ENCODE data around the gene CPNE4. TPM values are rescaled to one million over a fixed set of nuclear protein-coding genes. Genes with fewer than 3 reads are reported as not detected.
"Not testable (repeated sequence)": the region's sequence is repeated elsewhere in the genome, so short reads cannot be mapped to it uniquely, and the experiment has no call there.

Gene CPNE4
- total and polyA plus RNA-seq, 4 donors: 3.2 to 22.8 (median 16.7) TPM

- no peak overlapping the region for H3K4me3 ChIP-seq (ENCODE audit: low read depth, low read length)
- 38% methylated on average over 7 of the region's 7 CpGs for WGBS (ENCODE audit: insufficient coverage)
- peak in 2 of 6 donors; percentile 58 to 67 for DNase-seq (ENCODE audit: low read depth in 4 of 6, low spot score in 6 of 6)
- H3K27ac ChIP-seq (ENCODE audit: low read depth, low read length): no peak overlapping the region
- H3K4me1 ChIP-seq (ENCODE audit: control insufficient read depth, insufficient read depth, low read length): peaks cover 3% of the 10 kb centered on the region
- no peaks in the 10 kb centered on the region for H3K27me3 ChIP-seq (ENCODE audit: control insufficient read depth, insufficient read depth, low read length)
- no peaks in the 10 kb centered on the region for H3K9me3 ChIP-seq (ENCODE audit: control insufficient read depth, insufficient read depth, low read length)
- no peaks in the 10 kb centered on the region for H3K36me3 ChIP-seq (ENCODE audit: control insufficient read depth, insufficient read depth, low read length)
Measured at GRCh38 chr3:131518680-131519079, 516.1 kb downstream of the CPNE4 start.

GRCh38 chr3:131505421-131505820 is 529.4 kb downstream of the CPNE4 start:
- 69% methylated on average over 2 of the region's 4 CpGs for WGBS (ENCODE audit: insufficient coverage)
- peaks cover 2% of the 10 kb centered on the region for H3K36me3 ChIP-seq (ENCODE audit: control insufficient read depth, insufficient read depth, low read length)
- H3K27ac ChIP-seq (ENCODE audit: low read depth, low read length): no peak overlapping the region

GRCh38 chr3:131503320-131503635 is 531.5 kb downstream of the CPNE4 start:
- DNase-seq (ENCODE audit: low read depth in 4 of 6, low spot score in 6 of 6): no peak
- no peak overlapping the region for H3K27ac ChIP-seq (ENCODE audit: low read depth, low read length)
- peak overlapping the region; percentile 98 for H3K4me3 ChIP-seq (ENCODE audit: low read depth, low read length)
- H3K27me3 ChIP-seq (ENCODE audit: control insufficient read depth, insufficient read depth, low read length): peaks cover 4% of the 10 kb centered on the region
- no peaks in the 10 kb centered on the region for H3K9me3 ChIP-seq (ENCODE audit: control insufficient read depth, insufficient read depth, low read length)
- H3K36me3 ChIP-seq (ENCODE audit: control insufficient read depth, insufficient read depth, low read length): peaks cover 4% of the 10 kb centered on the region
- no peaks in the 10 kb centered on the region for H3K4me1 ChIP-seq (ENCODE audit: control insufficient read depth, insufficient read depth, low read length)

More at GRCh38 chr3:131505421-131505820, 529.4 kb downstream of the CPNE4 start:
- no peak for DNase-seq (ENCODE audit: low read depth in 4 of 6, low spot score in 6 of 6)
- Histone ChIP-seq H3K4me1 (ENCODE audit: control insufficient read depth, insufficient read depth, low read length) (no peaks in the 10 kb centered on the region), H3K9me3 (ENCODE audit: control insufficient read depth, insufficient read depth, low read length) (no peaks in the 10 kb centered on the region), H3K4me3 (ENCODE audit: low read depth, low read length) (no peak overlapping the region), H3K27me3 (ENCODE audit: control insufficient read depth, insufficient read depth, low read length) (peaks cover 4% of the 10 kb centered on the region)

- peaks cover 4% of the 10 kb centered on the region for H3K27me3 ChIP-seq (ENCODE audit: control insufficient read depth, insufficient read depth, low read length)
- H3K9me3 ChIP-seq (ENCODE audit: control insufficient read depth, insufficient read depth, low read length): no peaks in the 10 kb centered on the region
- WGBS (ENCODE audit: insufficient coverage): 0% methylated on average over 42 of the region's 47 CpGs
- peak; percentile 65 to 97 (median 80) for DNase-seq (ENCODE audit: low read depth in 4 of 6, low spot score in 6 of 6)
- no peaks in the 10 kb centered on the region for H3K4me1 ChIP-seq (ENCODE audit: control insufficient read depth, insufficient read depth, low read length)
- H3K27ac ChIP-seq (ENCODE audit: low read depth, low read length): no peak within 1 kb of the TSS
- peak within 1 kb of the TSS; percentile 98 for H3K4me3 ChIP-seq (ENCODE audit: low read depth, low read length)
- peaks cover 6% of the 10 kb centered on the region for H3K36me3 ChIP-seq (ENCODE audit: control insufficient read depth, insufficient read depth, low read length)
Measured at GRCh38 chr3:131502530-131503319, 532.1 kb downstream of the CPNE4 start, which contains the start of gene MRPL3. Gene MRPL3 (minus strand): TSS chr3:131502971. CDS start chr3:131502821, 150 bp downstream.

- Histone ChIP-seq H3K9me3 (ENCODE audit: control insufficient read depth, insufficient read depth, low read length) (no peaks in the 10 kb centered on the region), H3K36me3 (ENCODE audit: control insufficient read depth, insufficient read depth, low read length) (peaks cover 6% of the 10 kb centered on the region), H3K27me3 (ENCODE audit: control insufficient read depth, insufficient read depth, low read length) (peaks cover under 1% of the 10 kb centered on the region), H3K4me1 (ENCODE audit: control insufficient read depth, insufficient read depth, low read length) (no peaks in the 10 kb centered on the region), H3K27ac (ENCODE audit: low read depth, low read length) (no peak overlapping the region), H3K4me3 (ENCODE audit: low read depth, low read length) (peak overlapping the region; percentile 98)
- 50% methylated on average over 1 of the region's 2 CpGs for WGBS (ENCODE audit: insufficient coverage)
- DNase-seq (ENCODE audit: low read depth in 4 of 6, low spot score in 6 of 6): no peak
Measured at GRCh38 chr3:131501949-131502348, 532.9 kb downstream of the CPNE4 start.

- H3K4me1 ChIP-seq (ENCODE audit: control insufficient read depth, insufficient read depth, low read length): no peaks in the 10 kb centered on the region
- no peak for DNase-seq (ENCODE audit: low read depth in 4 of 6, low spot score in 6 of 6)
- peaks cover 10% of the 10 kb centered on the region for H3K36me3 ChIP-seq (ENCODE audit: control insufficient read depth, insufficient read depth, low read length)
- H3K27ac ChIP-seq (ENCODE audit: low read depth, low read length): no peak overlapping the region
- no CpG with 5 or more reads among the region's 1 CpG for WGBS (ENCODE audit: insufficient coverage)
- H3K27me3 ChIP-seq (ENCODE audit: control insufficient read depth, insufficient read depth, low read length): no peaks in the 10 kb centered on the region
- H3K4me3 ChIP-seq (ENCODE audit: low read depth, low read length): no peak overlapping the region
- H3K9me3 ChIP-seq (ENCODE audit: control insufficient read depth, insufficient read depth, low read length): no peaks in the 10 kb centered on the region
Measured at GRCh38 chr3:131494706-131495105, 540.1 kb downstream of the CPNE4 start.

- 90% methylated on average over 2 of the region's 2 CpGs for WGBS (ENCODE audit: insufficient coverage)
- H3K27ac ChIP-seq (ENCODE audit: low read depth, low read length): no peak overlapping the region
- no peak for DNase-seq (ENCODE audit: low read depth in 4 of 6, low spot score in 6 of 6)
- H3K9me3 ChIP-seq (ENCODE audit: control insufficient read depth, insufficient read depth, low read length): no peaks in the 10 kb centered on the region
- no peaks in the 10 kb centered on the region for H3K4me1 ChIP-seq (ENCODE audit: control insufficient read depth, insufficient read depth, low read length)
- no peaks in the 10 kb centered on the region for H3K27me3 ChIP-seq (ENCODE audit: control insufficient read depth, insufficient read depth, low read length)
- H3K36me3 ChIP-seq (ENCODE audit: control insufficient read depth, insufficient read depth, low read length): peaks cover 5% of the 10 kb centered on the region
- H3K4me3 ChIP-seq (ENCODE audit: low read depth, low read length): no peak overlapping the region
Measured at GRCh38 chr3:131491775-131492174, 543.0 kb downstream of the CPNE4 start.

- H3K9me3 ChIP-seq (ENCODE audit: control insufficient read depth, insufficient read depth, low read length): no peaks in the 10 kb centered on the region
- WGBS (ENCODE audit: insufficient coverage): 100% methylated on average over 2 of the region's 2 CpGs
- no peak for DNase-seq (ENCODE audit: low read depth in 4 of 6, low spot score in 6 of 6)
Measured at GRCh38 chr3:131491084-131491483, 543.7 kb downstream of the CPNE4 start.

GRCh38 chr3:131486545-131486944 is 548.3 kb downstream of the CPNE4 start:
- H3K9me3 ChIP-seq (ENCODE audit: control insufficient read depth, insufficient read depth, low read length); H3K27ac ChIP-seq (ENCODE audit: low read depth, low read length); DNase-seq (ENCODE audit: low read depth in 4 of 6, low spot score in 6 of 6); H3K4me1 ChIP-seq (ENCODE audit: control insufficient read depth, insufficient read depth, low read length); H3K27me3 ChIP-seq (ENCODE audit: control insufficient read depth, insufficient read depth, low read length); H3K36me3 ChIP-seq (ENCODE audit: control insufficient read depth, insufficient read depth, low read length); H3K4me3 ChIP-seq (ENCODE audit: low read depth, low read length): not testable (repeated sequence)
- WGBS (ENCODE audit: insufficient coverage): no CpG with 5 or more reads among the region's 3 CpGs

More at GRCh38 chr3:131491084-131491483, 543.7 kb downstream of the CPNE4 start:
- H3K4me3 ChIP-seq (ENCODE audit: low read depth, low read length): no peak overlapping the region
- H3K36me3 ChIP-seq (ENCODE audit: control insufficient read depth, insufficient read depth, low read length): peaks cover 3% of the 10 kb centered on the region
- no peaks in the 10 kb centered on the region for H3K4me1 ChIP-seq (ENCODE audit: control insufficient read depth, insufficient read depth, low read length)
- H3K27ac ChIP-seq (ENCODE audit: low read depth, low read length): no peak overlapping the region
- H3K27me3 ChIP-seq (ENCODE audit: control insufficient read depth, insufficient read depth, low read length): no peaks in the 10 kb centered on the region

- WGBS (ENCODE audit: insufficient coverage): no CpG with 5 or more reads among the region's 1 CpG
- DNase-seq (ENCODE audit: low read depth in 4 of 6, low spot score in 6 of 6): no peak
- H3K9me3 ChIP-seq (ENCODE audit: control insufficient read depth, insufficient read depth, low read length): no peaks in the 10 kb centered on the region
- no peaks in the 10 kb centered on the region for H3K36me3 ChIP-seq (ENCODE audit: control insufficient read depth, insufficient read depth, low read length)
- H3K4me1 ChIP-seq (ENCODE audit: control insufficient read depth, insufficient read depth, low read length): no peaks in the 10 kb centered on the region
- no peaks in the 10 kb centered on the region for H3K27me3 ChIP-seq (ENCODE audit: control insufficient read depth, insufficient read depth, low read length)
- no peak overlapping the region for H3K27ac ChIP-seq (ENCODE audit: low read depth, low read length)
- H3K4me3 ChIP-seq (ENCODE audit: low read depth, low read length): no peak overlapping the region
Measured at GRCh38 chr3:131485119-131485518, 549.7 kb downstream of the CPNE4 start.

Measured in spinal cord (tissue), 10 donors.